ENCODE measurements around the gene IFIT1B.
"Not testable (repeated sequence)": the region's sequence is repeated elsewhere in the genome, so short reads cannot be mapped to it uniquely, and the experiment has no call there.

Gene IFIT1B

DNA sequence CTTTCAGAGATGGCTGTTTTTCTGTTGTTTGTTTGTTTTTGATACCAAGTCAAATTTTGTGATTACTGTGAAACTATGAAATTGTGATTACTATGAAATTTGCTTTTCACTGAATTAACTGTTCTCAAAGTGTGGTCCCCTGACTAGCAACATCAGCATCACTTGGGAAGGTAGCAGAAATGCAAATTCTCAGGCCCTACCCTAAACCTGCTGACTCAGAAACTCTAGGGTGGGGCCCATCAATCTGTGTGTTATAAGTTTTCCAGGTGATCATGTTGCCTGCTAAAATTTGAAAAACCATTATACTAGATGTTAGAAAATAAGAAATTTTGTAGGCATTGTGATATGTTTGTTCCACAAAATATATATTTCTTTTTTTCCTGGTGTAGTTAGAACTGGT lies 1.2 kb downstream of the IFIT1B start:
- in situ Hi-C loops (cut with MboI; ENCODE audit: low sequenced_read_pairs): no loop called here

DNA sequence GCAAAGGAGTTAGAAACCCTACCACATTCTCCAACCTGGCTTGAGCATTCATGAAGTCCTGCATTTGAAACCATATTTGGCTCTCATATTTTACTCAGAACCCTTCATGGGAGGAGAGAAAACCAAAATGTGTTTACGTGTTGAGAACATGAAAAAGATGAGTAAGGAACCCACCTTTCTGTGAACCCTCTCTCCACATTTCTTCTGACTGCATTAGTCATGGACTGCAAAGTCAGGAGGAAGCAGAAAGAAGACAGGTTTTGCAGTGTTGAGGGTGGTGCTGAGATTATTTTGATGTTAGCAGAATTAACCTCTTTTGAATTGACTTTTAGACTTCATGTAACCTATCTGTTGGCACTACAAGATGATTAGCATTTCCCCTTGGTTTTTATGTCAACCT lies 4.9 kb downstream of the IFIT1B start:
- in situ Hi-C loops (cut with MboI; ENCODE audit: low sequenced_read_pairs): no loop called here

GRCh38 chr10:89384474-89385340 lies 6.9 kb downstream of the IFIT1B start:
- in situ Hi-C loops (cut with MboI; ENCODE audit: low sequenced_read_pairs): no loop called here

- in situ Hi-C loops (cut with MboI; ENCODE audit: low sequenced_read_pairs): no loop called here
Observed at GRCh38 chr10:89388806-89389205, 10.9 kb downstream of the IFIT1B start.

- in situ Hi-C loops (cut with MboI; ENCODE audit: low sequenced_read_pairs): no loop called here
Observed at GRCh38 chr10:89389254-89389653, 11.4 kb downstream of the IFIT1B start.

DNA sequence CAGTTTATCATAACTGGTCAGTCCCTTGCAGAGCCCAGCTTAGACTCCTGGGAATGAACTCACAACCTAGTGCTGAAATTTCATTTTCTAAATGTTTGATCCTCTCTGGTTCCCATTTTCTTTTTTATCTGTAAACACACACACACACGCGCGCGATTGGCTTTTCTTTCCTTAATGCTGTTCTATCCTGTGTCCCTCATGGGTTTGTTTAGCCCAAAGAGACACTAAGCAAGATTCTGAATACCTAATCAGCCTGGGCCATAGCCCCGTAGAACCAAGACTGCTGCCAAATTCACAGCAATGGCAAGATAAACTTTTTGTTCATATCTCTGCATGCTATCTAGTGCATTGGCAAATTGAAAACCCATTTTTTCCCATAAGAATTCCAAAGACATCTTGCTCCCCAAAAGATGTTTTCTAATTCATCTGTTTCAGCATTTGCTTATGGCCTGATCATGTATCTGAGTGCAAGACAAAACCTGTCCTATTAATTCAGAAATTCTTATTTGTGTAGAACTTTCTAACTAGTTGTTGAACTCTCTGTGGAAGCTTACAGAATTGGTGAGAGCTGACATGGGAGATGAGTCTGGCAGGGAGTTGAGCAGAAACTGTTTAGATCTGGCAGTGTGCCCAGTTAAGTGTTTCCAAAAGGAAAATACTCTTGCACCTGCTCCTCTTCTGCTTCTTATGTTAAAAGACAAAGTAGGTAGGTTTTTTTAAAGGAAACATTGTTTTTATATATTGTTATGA lies 12.8 kb downstream of the IFIT1B start:
- in situ Hi-C loops (cut with MboI; ENCODE audit: low sequenced_read_pairs): no loop called here

DNA sequence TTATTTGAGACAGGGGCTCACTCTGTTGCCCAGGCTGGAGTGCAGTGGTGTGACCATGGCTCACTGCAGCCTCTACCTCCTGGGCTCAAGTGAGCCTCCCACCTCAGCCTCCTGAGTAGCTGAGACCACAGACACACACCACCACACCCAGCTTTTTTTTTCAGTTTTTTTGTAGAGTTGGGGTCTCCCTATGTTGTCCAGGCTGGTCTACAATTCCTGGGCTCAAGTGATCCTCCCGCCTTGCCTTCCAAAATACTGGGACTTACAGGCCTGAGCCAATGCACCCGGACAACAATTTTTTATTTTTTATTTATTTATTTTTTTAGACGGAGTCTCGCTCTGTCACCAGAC lies 13.3 kb downstream of the IFIT1B start:
- in situ Hi-C loops (cut with MboI; ENCODE audit: low sequenced_read_pairs): not testable (repeated sequence)

DNA sequence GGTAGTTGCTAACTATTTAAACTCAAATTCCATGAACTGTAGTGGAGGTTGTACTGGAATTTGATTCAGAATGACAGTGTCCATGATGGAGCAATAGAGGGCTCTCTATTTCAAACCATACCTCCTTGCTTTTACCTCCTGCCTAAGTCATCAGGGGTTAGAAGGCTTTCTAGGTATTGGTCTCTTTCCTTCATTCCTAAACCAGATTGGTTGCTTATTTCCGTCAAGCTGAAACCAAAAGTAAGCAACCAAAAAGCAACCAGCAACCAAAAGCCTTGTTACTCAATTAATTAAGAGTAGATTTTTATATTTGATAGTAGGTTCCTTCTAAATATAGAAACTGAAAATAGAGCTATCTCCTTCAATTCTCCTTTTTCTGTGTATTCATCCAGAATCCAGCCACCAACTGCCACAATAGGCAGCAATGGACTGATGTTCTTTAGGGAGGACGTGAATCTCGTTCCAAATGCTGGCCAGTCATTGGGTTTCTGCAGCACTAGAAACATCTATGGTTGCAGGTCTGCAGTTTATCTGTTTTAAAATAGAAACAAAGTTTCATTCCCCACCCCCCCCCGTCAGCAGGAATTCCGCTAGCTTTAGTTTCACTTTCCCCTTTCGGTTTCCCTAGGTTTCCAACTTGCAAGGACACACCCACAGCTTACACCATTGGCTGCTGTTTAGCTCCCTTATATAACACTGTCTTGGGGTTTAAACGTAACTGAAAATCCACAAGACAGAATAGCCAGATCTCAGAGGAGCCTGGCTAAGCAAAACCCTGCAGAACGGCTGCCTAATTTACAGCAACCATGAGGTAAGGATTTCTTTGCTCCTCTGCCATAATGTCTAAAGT lies 14.3 kb downstream of the IFIT1B start, which contains the start of gene IFIT1:
TSS of gene IFIT1 (plus strand) at position 717 of the 850 bp plus-strand sequence. CDS start at position 807, 90 bp downstream.
- in situ Hi-C loops (cut with MboI; ENCODE audit: low sequenced_read_pairs): no loop called here

DNA sequence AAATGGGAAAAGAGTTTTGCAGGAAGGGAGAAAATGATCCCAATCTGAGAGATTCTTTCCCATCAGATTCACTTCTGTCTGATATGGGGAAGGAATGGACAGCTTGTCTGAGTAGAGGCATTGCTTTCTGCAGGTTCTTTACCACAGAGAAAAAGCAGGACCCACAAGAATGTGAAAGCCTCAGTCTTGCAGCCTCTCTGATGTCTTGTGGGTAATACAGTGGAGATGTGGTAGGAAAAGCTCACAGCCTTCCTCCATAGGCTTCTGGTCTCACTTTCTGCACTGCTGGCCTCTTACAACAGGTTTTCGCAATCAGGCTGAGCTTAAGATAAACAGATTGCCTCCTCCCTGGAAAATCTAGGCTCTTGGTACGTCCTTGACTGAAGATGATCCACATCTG lies 15.1 kb downstream of the IFIT1B start:
- in situ Hi-C loops (cut with MboI; ENCODE audit: low sequenced_read_pairs): no loop called here

DNA sequence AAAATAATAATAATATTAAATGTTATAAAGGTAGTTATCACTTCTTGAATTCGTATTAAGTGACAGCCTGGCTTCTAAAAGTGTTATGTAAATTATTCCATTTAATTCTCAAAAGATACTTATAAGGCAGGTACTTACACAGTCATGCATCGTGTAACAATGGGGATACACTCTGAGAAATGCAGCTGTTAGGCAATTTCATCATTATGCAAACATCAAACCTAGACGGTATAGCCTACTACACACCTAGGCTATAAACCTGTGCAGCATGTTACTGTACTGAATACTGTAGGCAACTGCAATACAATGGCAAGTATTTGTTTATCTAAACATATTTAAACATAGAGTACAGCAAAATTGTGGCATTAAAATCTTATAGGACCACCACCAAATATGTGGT lies 16.0 kb downstream of the IFIT1B start:
- in situ Hi-C loops (cut with MboI; ENCODE audit: low sequenced_read_pairs): no loop called here

GRCh38 chr10:89395141-89395540 lies 17.3 kb downstream of the IFIT1B start:
- in situ Hi-C loops (cut with MboI; ENCODE audit: low sequenced_read_pairs): no loop called here

DNA sequence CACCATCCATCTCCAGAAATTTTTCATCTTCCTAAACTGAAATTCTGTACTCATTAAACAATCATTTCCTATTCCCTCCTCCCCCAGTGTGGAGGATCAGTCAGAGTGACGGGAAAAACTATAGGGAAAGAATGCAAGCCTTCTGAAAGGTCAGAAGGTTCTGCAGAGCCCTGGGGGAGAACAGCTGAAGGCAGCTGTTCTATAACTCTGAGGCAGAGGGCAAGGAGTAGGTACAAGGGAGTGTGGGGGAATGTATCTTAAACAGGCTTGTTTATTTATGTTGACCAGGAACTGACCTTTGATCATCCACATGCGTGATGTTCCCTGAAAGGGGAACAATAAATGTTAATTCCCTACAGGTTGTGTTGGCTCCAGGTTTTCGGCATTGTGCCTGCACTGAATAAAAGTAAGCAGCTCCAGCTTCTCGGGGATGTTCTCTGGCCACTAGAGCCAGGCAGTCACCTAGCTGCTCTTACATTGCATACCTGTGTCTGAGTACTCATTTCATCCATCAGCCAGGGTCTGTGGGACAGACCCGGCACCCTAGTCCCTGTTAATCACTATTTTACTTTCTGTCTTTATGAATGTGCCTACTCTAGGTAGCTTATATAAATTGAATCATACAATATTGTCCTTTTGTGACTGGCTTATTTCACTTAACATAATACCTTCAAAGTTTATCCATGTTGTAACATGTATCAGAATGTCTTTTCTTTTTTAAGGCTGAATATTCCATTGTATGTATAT lies 20.3 kb downstream of the IFIT1B start:
- in situ Hi-C loops (cut with MboI; ENCODE audit: low sequenced_read_pairs): no loop called here

DNA sequence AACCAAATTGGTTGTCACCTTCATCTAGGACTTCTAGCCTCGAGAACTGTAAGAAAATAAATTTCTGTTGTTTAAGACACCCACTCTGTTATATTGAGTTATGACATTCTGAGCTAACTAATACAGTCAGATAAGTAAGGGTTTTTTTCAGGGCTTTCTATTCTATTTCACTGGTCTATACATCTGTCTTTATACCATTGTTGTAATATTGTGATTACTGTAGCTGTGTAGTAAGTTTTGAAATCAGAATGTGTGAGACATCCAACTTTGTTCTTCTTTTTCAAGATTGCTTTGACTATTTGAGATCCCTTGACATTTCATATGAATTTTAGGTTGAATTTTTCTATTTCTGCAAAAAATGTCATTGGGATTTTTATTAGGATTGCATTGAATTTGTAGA lies 22.1 kb downstream of the IFIT1B start:
- in situ Hi-C loops (cut with MboI; ENCODE audit: low sequenced_read_pairs): no loop called here

- in situ Hi-C loops (cut with MboI; ENCODE audit: low sequenced_read_pairs): no loop called here
Observed at GRCh38 chr10:89403043-89403442, 25.2 kb downstream of the IFIT1B start.

GRCh38 chr10:89404104-89405047 lies 26.5 kb downstream of the IFIT1B start:
- in situ Hi-C loops (cut with MboI; ENCODE audit: low sequenced_read_pairs): no loop called here

DNA sequence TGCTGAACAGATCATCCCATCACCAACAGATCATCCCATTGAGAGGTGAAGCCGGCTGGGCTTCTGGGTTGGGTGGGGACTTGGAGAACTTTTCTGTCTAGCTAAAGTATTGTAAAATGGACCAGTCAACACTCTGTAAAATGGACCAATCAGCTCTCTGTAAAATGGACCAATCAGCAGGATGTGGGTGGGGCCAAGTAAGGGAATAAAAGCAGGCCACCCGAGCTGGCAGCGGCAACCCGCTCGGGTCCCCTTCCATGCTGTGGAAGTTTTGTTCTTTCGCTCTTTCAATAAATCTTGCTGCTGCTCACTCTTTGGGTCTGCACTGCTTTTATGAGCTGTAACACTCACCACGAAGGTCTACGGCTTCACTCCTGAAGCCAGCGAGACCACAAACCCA lies 28.3 kb downstream of the IFIT1B start:
- in situ Hi-C loops (cut with MboI; ENCODE audit: low sequenced_read_pairs): not testable (repeated sequence)

DNA sequence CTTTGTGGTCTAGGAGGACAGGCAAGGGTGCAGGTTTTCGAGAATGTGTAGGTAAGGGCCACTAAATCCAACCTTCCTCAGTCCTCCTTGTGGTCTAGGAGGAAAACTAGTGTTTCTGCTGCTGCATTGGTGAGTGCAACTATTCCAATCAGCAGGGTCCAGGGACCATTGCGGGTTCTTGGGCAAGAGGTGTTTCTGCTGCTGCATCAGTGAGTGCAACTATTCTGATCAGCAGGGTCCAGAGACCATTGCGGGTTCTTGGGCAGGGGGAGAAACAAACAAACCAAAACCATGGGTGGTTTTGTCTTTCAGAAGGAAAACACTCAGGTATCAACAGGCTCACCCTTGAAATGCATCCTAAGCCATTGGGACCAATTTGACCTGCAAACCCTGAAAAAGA lies 29.9 kb downstream of the IFIT1B start:
- in situ Hi-C loops (cut with MboI; ENCODE audit: low sequenced_read_pairs): not testable (repeated sequence)

GRCh38 chr10:89409282-89409681 lies 31.4 kb downstream of the IFIT1B start:
- in situ Hi-C loops (cut with MboI; ENCODE audit: low sequenced_read_pairs): not testable (repeated sequence)

DNA sequence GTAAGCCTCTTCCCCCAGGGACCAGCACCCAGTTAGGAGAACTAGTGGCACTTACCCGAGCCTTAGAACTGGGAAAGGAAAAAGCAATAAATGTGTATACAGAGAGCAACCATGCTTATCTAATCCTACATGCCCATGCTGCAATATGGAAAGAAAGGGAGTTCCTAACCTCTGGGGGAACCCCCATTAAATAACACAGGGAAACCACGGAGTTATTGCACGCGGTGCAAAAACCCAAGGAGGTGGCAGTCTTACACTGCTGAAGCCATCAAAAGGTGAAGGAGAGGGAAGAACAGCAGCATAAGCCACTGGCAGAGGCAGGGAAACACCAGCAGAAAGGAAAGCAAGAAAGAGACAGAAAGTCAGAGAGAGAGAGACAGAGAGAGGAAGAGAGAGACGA lies 32.7 kb downstream of the IFIT1B start:
- in situ Hi-C loops (cut with MboI; ENCODE audit: low sequenced_read_pairs): not testable (repeated sequence)
